Adipose tissue (tissue), 3 donors: ENCODE measurements around the gene KDM5B. TPM values are rescaled to one million over a fixed set of nuclear protein-coding genes. Genes with fewer than 3 reads are reported as not detected.

Experiments used
- H3K27ac ChIP-seq: one replicate; pipeline ENCODE4 v1.5.1; 2013; ENCODE audit warnings: low read depth, low read length
- WGBS, 3 donors: extraction: QIAGEN DNeasy Blood & Tissue Kit; methylation state at CpG; one replicate each; pipeline ENCODE4 v1.1.7; 2013; 5-methylcytosine and 5-hydroxymethylcytosine counted together
- polyA plus RNA-seq, 3 donors: library from polyadenylated mRNA; stranded (reverse); fragments of 200-250 nt; gene quantifications; one replicate each; pipeline ENCODE4 v1.2.3, GENCODE V29; 2013
- donor health status: healthy with polysubstance abuse.
- donor health status: Bipolar disorder and iron deficiency.
- donor health status: healthy.

KDM5B gene
- polyA plus RNA-seq, 3 donors = 7.4 to 10.7 (median 8.0) TPM

DNA sequence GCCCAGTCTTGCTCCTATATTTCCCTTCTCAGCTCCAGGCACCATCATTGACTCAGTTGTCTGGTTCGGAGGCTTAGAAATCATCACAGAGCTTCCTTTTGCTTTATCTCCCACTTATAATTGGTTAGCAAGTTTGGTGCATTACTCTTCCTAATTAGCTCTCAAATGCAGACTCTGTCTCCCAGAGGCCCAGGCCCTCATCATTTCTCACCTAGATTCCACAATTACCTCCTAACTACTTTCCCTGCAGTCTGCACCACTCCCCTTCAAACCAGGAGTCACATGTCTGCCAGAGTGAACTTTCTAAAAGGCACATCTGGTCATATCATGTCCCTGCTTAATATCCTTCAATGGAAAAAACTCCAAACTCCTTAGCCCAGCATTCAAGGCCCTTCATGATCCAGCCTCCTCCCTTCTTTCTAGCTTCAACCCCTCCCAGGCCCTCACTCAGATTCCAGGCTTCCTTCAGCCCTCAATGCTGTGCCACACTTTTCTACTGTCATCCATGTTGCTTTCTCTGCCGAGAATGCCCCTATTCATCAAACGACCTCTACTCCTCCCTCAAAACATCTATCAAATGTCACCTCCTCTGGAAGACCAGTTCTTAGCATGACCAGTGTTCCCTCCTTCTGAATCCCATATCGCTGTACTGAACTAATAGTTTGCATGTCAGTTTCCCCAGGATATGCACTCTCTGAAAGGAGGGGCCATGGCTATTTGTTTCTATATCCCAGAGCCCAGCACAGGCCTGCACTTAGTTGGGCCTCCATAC is 128.6 kb downstream of the KDM5B start:
- 55 to 65% (median 61%) methylated on average over 4 of the region's 4 CpGs for WGBS, 3 donors
- no peak overlapping the region for H3K27ac ChIP-seq

DNA sequence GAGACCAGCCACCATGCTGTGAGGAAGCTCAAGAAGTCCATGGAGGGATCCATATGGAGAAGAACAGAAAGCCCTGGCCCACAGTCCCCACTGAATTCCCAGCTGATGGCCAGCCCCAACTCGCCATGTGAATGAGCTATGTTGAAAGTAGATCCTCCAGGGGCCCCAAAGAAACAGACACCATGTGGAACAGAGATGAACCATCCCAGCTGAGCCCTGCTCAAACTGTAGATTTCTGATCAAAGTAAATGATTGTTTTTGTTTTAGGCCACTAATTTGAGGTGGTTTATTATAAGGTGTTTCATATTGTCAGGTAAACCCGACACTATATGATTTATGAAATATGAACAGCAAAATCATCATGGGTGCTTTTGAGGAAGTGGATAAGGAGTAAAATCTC is 130.8 kb downstream of the KDM5B start:
- 83 to 94% (median 90%) methylated on average over 2 of the region's 2 CpGs for WGBS, 3 donors
- H3K27ac ChIP-seq = no peak overlapping the region

Other genes starting within 250 kb of the KDM5B start
- under 1 TPM; 0.01 to 0.11 (median 0.01) TPM for gene SYT2, start 98.0 kb downstream of the KDM5B start, polyA plus RNA-seq
- gene PCAT6, start 2.5 kb upstream of the KDM5B start, polyA plus RNA-seq = 1 to 10 TPM; 1.3 to 1.8 (median 1.8) TPM
- 1 to 10 TPM; 3.0 to 8.1 (median 4.2) TPM for gene RABIF, start 80.7 kb upstream of the KDM5B start, polyA plus RNA-seq
- gene KLHL12, start 118.8 kb upstream of the KDM5B start, polyA plus RNA-seq = 10 to 100 TPM in 2 of 3 donors, 1 to 10 TPM in 1; 9.5 to 19.3 (median 10.5) TPM
- 10 to 100 TPM; 49.7 to 83.5 (median 68.8) TPM for gene ADIPOR1, start 149.9 kb upstream of the KDM5B start, polyA plus RNA-seq
- gene CYB5R1, start 158.8 kb upstream of the KDM5B start, polyA plus RNA-seq = 10 to 100 TPM; 26.7 to 54.3 (median 37.4) TPM
- 10 to 100 TPM; 35.1 to 40.9 (median 40.8) TPM for gene TMEM183A, start 199.0 kb upstream of the KDM5B start, polyA plus RNA-seq
- under 1 TPM; 0.10 to 0.79 (median 0.12) TPM for gene PPFIA4, start 218.1 kb upstream of the KDM5B start, polyA plus RNA-seq